ENCODE measurements around the gene SOD3.

DNA sequence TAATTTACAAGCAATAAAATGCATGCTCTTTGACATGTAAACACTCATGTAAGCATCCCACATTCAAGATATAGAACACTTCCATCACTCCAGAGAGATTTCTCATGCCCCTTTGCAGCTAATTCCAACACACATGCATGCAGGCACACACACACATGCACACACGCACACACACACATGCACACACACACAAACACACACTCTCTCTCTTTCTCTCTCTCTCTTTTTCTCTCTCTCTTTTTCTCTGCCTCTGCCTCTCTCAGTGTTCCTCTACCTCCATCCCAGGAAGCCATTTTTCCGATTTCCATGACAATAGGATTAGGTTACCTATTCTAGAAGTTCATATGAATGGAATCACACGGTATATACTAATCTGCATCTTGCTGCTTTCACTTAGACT lies 11.9 kb upstream of the SOD3 start:
- TF ChIP-seq, protein P1, sequence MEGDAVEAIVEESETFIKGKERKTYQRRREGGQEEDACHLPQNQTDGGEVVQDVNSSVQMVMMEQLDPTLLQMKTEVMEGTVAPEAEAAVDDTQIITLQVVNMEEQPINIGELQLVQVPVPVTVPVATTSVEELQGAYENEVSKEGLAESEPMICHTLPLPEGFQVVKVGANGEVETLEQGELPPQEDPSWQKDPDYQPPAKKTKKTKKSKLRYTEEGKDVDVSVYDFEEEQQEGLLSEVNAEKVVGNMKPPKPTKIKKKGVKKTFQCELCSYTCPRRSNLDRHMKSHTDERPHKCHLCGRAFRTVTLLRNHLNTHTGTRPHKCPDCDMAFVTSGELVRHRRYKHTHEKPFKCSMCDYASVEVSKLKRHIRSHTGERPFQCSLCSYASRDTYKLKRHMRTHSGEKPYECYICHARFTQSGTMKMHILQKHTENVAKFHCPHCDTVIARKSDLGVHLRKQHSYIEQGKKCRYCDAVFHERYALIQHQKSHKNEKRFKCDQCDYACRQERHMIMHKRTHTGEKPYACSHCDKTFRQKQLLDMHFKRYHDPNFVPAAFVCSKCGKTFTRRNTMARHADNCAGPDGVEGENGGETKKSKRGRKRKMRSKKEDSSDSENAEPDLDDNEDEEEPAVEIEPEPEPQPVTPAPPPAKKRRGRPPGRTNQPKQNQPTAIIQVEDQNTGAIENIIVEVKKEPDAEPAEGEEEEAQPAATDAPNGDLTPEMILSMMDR (IDR thresholded peaks at IDR 0.05): no peak
- no peak for TF ChIP-seq POLR2A (IDR thresholded peaks at IDR 0.05)
- TF ChIP-seq EP300 (IDR thresholded peaks at IDR 0.05): no peak

Data from gastroesophageal sphincter (tissue), 3 donors.